ENCODE data around the gene GXYLT1. TPM values are rescaled to one million over a fixed set of nuclear protein-coding genes. Genes with fewer than 3 reads are reported as not detected.
"Not testable (repeated sequence)": the region's sequence is repeated elsewhere in the genome, so short reads cannot be mapped to it uniquely, and the experiment has no call there.

The GXYLT1 gene
- total RNA-seq, 1 donor from 2014 or later: 14.3 TPM

DNA sequence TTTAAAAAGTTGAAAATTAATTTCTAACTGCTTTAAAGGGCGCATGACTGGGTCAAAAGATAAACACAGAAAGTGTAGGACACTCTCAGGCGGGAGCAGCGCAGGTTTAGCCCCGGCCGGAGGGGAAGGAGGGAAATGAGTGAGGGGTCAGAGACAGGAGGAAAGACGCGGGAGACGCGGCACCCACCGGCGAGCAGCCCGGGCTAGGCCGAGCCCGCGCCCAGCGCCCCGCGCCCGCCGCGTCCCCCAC is 591 bp downstream of the GXYLT1 start:
- DNase-seq: no peak

- DNase-seq: no peak
Observed at GRCh38 chr12:42143452-42144157, 1.1 kb downstream of the GXYLT1 start.

- no peak for DNase-seq
Observed at GRCh38 chr12:42141981-42142606, 2.6 kb downstream of the GXYLT1 start.

- no peak for DNase-seq
Observed at GRCh38 chr12:42140901-42141300, 3.8 kb downstream of the GXYLT1 start.

GRCh38 chr12:42135259-42135814 is 9.3 kb downstream of the GXYLT1 start:
- no peak for DNase-seq

GRCh38 chr12:42130672-42131402 is 13.8 kb downstream of the GXYLT1 start:
- DNase-seq: no peak

DNA sequence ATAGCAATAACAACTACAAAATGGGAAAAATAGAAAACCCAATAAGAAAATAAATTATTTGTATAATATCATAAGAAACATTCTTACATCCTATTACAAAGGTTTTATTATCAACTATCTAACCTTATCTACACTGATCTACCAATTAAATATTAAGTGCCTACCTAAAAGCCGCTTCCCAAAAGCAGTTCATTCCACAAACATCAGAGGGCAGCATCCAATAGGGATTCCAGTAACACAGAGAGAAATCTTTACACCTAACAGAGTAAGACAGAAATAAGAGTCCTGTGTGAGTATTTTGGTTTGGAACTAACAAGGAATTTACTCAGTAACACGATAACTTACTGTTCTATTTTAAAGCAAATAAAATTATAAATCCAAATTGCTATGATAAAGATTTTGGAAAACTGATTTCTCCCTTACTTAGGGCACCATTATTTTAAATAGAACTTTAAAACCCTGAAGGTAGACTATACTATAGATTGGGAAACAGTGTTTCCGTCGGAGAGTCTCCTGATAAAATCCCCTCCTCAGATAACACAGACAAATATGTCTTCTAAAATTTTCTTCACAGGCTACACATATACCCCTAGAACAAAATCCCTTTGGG is 15.0 kb downstream of the GXYLT1 start:
- no peak for DNase-seq

DNA sequence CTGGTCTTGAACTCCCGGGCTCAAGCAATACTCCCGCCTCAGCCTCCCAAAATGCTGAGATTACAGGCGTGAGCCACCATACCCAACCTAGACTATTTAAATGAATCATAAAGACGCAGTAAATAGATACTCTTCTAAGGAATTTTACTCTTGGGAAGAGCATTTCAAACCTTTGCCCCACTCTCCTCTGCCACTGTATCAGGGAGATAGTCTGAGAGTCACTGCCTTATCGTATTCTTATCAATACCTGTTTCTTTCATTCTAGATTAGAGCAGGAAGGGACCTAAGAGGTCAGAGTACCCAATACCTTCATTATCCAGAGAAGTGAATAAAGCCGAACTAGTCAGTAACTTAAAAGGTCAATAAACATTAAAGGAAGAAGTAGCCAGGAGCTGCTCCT is 15.8 kb downstream of the GXYLT1 start:
- no peak for DNase-seq

DNA sequence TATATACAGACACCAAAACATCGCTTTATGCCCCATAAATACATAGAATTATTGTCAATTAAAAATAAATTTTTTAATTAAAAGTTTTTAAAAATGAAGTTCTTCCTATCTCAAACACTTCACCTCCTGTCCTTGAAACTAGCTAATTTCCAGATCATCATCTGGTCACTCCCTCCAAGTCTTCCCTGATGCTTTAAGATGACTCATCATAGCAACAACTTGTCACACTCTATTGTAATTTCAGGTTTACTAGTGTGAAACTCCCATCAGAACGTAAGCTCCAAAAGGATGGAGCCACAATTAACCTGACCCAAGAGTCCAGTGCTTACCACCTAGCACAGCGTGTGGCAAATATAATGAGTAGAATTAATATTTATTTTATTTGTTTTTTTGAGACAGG is 16.3 kb downstream of the GXYLT1 start:
- DNase-seq: no peak

- no peak for DNase-seq
Observed at GRCh38 chr12:42126963-42127362, 17.7 kb downstream of the GXYLT1 start.

DNA sequence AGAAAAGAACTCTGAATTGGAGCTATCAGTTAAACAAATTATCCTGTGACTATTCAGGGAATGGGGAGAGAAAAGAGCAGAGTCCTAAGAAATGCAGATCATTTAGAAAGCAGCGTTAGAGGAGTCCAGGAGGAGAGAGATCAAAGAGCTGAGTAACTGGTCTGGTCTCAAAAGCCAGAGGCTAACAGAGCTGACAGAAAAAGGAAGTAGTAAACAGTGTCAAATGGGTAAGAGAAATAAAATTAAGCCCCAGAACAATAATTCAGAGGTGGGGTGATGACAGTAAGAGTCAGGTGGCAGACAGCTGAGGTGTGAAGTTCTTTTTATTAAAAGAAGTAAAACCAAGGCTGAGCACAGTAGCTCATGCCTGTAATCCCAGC is 19.3 kb downstream of the GXYLT1 start:
- DNase-seq: no peak

DNA sequence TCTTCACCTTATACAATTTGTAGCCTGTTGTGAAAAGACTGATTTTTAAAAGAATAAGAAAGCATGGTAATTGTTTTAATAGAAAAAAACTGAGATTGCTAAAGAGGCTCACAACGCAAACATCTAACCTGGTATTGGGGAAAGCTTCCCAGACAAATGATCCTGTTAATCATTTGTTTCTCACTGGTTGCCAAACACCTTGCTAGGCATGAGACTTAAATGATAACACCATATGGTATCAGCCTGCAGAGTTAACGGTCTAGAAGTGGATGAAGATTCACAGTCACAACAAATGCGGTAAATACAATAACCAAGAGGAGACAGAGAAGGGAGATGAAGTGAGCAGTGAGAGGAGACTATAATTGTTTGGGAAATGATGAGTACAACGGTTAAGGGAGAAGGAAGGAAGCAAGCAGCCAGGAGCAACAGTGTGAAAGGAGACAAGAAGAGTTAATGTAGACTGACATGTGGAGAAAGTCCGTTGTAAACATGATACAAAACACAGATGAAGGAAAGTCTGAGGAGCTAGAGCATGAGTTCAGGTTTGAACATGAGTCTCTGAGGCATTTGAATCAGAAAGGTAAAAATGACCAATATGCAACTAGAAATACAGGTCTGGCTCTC is 19.8 kb downstream of the GXYLT1 start:
- no peak for DNase-seq

GRCh38 chr12:42119085-42119633 is 25.5 kb downstream of the GXYLT1 start:
- no peak for DNase-seq

DNA sequence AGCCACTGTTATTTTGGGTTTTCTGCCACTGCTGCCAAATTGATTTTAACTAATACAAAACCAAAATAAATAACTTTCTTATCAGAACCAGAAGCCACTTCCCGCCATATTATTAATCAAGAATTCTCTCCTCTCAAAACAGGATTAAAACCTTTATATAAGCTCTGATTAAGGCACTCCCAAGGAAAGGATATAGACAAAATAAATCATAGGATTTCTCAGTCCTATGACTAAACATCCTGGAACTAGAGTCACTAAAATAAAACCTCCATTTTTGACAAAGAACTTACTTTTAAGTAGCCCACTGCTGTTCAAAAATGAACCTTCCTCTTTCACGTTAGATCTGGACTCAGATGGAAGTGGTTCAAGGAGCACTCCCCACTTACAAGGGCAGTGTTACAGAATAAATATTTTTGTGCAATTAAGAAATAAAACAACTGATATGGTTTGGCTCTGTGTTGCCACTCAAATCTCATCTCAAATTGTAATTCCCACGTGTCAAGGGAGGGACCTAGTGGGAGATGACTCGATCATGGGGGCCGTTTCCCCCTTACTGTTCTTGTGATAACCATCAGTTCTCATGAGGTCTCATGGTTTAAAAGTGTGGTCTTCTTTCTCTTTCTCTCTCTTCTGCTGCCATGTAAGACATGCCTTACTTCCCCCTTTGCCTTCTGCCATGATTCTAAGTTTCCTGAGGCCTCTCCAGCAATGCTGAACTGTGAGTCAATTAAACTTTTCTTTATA is 26.4 kb downstream of the GXYLT1 start:
- no peak for DNase-seq

GRCh38 chr12:42109031-42109430 is 35.6 kb downstream of the GXYLT1 start:
- DNase-seq: no peak

- not testable (repeated sequence) for DNase-seq
Observed at GRCh38 chr12:42106791-42107190, 37.9 kb downstream of the GXYLT1 start.

DNA sequence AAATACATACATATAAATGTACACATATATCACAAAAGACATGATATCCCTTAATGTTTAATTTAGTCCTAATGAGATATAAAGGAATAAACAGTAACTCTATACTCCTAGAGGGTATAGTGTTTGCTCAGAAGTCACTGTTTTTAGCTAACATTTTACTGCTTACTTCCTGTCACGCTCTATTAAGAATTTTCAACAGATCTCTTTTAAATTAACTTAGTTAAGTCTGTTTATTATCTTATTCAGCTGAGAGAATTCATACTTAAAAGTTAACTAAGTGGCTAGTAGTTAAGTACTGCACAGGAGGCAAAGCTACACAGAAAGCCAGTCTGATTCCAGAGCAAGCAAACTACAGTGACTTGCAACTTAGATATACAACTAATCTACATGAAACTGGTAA is 39.9 kb downstream of the GXYLT1 start:
- no peak for DNase-seq

GRCh38 chr12:42104087-42104486 is 40.6 kb downstream of the GXYLT1 start:
- DNase-seq: no peak

- DNase-seq: no peak
Observed at GRCh38 chr12:42103155-42103554, 41.5 kb downstream of the GXYLT1 start.

- no peak for DNase-seq
Observed at GRCh38 chr12:42102720-42103119, 42.0 kb downstream of the GXYLT1 start.

DNA sequence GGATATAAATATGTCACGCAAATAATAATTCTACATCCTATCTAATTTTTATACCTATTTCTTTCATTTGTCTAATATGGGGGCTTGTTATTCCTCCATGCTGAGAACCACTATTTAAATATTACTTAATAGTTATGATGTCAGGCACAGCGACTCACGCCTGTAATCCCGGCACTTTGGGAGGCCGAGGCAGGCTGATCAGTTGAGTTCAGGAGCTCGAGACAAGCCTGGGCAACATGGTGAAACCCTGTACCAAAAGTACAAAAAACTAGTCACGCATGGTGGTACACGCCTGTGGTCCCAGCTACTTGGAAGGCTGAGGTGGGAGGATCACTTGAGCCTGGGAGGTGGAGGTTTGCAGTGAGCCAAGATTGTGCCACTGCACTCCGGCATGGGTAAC is 45.2 kb downstream of the GXYLT1 start:
- no peak for DNase-seq

DNA sequence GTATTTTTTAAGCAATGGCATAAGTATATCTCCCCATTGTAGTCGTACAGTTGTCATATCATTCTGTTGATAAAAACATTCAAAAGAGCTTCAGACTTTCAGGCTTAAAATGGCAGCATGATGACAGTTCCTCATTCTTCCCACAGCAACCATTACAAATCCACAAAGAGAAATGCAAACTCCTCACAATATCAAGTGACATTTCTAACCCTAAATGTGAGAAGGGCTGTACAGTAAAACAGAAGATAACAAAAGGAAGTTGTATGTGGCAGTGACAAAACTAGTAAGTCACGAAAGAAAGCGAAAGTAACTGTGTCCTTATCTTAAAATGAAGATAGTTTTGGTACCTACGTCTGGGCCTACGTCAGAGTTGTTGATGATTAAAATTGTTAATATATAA is 46.7 kb downstream of the GXYLT1 start:
- DNase-seq: no peak
